ENCODE data around the gene SLC16A4.
"Not testable (repeated sequence)": the region's sequence is repeated elsewhere in the genome, so short reads cannot be mapped to it uniquely, and the experiment has no call there.

Gene SLC16A4

DNA sequence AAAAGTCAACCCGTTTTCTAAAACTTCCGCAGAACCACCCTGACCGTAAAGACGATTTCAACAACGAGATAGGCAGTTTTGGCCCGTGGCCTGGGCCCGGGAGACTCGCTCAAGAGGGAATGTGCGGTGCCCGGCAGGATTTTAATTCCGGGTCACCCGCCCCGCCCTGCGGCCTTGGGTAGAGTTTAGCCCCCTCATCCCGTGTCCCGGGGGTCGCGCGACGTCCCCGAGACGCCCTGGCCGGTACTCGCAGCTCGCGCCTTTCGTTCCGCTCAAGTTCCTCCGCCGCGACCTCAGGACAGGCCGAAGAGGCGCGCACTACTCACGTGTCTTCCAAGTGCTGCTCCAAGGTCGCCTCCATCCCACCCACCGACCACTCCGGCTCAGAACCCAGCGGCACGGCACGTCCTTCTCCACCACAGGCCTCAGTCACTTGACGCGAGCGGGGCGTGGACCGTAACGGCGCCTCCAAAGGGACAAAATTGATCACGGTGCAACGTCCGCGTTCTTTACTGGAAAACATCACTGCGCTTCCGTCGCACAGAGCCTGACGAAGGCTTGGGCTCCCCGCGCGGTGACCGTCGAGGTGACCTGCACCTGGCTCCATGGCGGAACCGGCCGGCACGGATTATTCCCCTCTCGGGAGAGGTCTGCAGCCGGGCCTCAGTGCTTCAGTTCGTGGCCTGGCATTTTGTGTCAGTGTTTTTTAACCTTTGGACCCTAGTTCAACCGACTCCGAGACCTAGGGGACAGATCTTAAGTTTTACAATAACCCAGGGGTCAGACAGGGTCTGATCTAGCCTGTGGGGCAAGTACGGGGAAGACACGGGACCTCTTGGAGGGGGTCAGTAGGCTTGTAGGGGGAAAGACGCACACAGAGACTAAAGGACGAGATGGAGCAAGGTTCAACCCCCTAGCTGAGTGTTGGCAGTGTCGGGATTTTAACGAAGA, 16.7 kb upstream of the SLC16A4 start, which contains the start of gene LAMTOR5:
Gene LAMTOR5, minus strand, starts transcription at position 435 of the 951 bp plus-strand sequence. Its CDS starts 74 bp downstream, at position 361.
- DNase-seq: peak; percentile 85

- DNase-seq: not testable (repeated sequence)
These were observed 15.6 kb upstream of the SLC16A4 start for GRCh38 chr1:110406407-110406806.

DNA sequence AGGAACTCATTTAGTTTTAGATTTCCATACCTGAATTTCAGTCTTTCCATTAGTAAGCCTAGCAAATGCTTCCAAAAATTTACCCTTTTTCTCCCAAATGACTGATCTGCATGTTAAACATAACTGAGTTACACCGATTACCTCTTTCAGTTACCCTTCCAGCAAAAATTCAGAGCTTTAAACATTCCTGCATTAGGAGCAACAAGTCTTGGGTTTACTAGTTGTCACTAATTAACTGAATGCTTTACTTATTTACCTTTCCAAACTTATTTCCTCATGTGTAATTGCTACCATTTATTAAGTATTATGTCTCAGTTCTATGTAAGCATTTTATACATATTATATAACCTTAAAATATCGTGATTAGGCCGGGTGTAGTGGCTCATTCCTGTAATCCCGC, 13.6 kb upstream of the SLC16A4 start:
- no peak for DNase-seq

DNA sequence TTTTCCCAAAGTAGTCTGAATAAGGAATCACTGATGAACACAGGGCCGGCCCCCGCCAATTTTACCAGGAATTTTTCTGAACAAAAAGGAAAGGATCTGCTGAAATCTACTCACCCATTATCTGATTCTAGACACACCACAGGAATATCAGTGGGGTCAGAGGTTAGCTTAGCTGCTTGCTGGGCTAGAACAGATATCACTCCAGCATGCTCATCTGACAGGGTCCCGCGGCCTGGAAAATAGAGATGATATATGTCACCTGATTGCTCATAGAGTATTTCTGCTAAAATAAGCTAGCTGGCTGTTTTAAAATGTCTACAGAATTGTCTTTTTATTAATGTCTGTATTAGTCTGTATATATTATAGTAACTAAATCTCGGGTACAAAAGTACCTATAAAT, 13.0 kb upstream of the SLC16A4 start:
- no peak for DNase-seq

- not testable (repeated sequence) for DNase-seq
These were observed 5.6 kb upstream of the SLC16A4 start for GRCh38 chr1:110396259-110396958.

DNA sequence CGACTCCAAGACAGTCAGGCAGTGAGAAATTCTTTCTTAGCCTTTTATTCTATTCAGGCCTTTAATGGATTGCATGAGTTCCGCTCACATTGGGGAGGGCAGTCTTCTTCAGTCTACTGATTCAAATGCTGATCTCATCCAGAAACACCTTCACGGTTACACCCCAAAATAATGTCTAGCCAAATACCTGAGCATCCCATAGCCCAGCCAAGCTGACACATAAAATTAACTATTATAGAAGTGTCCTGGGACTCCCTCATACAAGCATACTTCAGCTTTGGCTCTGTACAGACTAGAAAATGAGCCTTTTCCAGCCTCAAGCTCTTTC, 3.6 kb upstream of the SLC16A4 start:
- DNase-seq: no peak

- no peak for DNase-seq
These were observed 3.1 kb upstream of the SLC16A4 start for GRCh38 chr1:110393691-110394492.

GRCh38 chr1:110393286-110393685, 2.5 kb upstream of the SLC16A4 start:
- no peak for DNase-seq

DNA sequence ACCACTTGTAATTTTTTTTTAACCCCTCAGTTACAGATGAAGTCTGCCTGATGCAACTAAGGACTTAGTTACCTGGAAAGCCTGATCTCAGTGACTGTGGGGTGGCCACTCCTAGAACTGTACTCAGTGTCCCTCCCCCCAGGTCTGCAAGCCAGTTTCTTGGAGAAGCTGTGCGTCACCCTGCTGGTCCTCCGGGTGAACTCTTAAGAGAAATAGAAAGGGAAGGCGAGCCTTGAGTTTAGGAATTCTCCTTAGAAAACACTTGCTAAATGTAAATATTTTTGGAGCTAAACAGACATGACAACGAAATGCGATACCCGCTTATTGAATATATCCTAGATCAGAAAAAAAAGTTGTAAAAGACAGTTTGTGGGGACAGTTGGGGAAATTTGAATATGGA, 730 bp downstream of the SLC16A4 start:
- no peak for DNase-seq

DNA sequence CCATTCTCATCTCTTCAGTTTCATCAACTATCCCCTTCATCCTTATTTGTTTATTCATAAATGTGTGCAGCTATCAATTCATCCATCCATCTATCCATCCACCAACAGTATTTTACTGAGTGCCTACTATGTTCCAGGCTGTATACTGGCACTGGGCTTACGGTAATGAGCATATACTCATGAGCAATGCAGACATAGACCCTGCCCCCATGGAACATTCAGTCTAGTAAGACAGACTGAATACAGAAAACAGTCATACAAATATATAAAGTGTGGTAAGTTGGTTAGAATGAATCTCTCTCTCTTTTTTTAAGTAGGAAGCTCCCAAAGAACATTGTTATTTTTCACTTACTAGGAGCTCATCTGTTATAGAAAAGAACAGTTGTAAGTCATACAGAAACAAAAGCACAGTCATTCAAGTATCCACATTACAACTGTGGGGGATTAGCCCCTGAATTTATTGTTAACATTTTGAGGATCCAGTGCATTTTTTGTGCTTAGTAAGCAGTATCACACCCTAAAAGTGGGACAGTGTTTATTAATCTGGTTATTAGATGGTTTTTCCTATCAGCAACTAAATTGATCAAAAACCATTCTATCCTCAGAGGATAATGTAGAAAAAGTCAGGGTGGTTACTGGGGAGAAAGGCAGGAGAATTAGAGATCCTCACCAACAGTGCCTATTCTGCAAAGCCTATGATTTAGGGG, 3.6 kb downstream of the SLC16A4 start:
- no peak for DNase-seq

DNA sequence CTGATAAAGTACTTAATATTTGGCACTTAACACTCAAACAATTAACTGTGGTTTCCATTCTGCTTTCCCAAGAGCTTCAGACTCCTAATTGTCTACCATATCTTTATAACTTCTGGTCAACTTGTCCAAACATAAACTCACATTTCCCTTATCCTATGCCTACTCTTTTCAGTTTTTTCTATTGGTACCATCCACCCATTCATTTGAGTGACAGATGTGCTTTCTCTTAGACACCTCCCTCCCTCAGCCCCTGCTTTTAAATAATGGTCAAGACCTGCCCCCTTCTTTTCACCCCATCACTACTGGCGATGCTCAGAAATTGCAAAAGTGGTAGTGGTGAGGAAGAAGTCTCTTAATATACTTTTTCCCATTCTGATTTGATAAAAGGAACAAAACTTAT, 5.5 kb downstream of the SLC16A4 start:
- DNase-seq: no peak

- DNase-seq: no peak
These were observed 6.1 kb downstream of the SLC16A4 start for GRCh38 chr1:110384581-110385321.

- no peak for DNase-seq
These were observed 7.4 kb downstream of the SLC16A4 start for GRCh38 chr1:110383251-110383990.

GRCh38 chr1:110380672-110381283, 10.0 kb downstream of the SLC16A4 start:
- no peak for DNase-seq

- DNase-seq: no peak
These were observed 15.3 kb downstream of the SLC16A4 start for GRCh38 chr1:110375490-110375889.

DNA sequence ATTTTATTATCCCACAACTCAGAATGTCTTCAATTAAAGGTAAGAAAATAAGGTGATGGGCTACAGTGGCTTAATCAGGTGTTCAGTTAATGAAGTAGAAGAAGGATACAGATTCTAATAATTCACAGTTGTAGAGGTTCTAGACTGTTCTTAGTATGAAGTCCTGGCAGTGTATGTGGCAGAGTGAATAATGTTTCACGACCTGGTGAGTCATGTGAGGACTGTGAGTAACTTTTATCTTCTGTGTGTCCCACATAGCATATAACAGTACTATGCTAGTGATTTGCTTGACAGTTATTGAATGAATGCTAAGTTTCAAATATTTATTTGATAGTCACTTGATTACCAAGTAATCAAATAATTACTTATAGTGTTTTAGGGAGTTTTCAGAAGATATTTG, 20.0 kb downstream of the SLC16A4 start:
- no peak for DNase-seq

GRCh38 chr1:110364221-110364620, 26.6 kb downstream of the SLC16A4 start:
- DNase-seq: no peak

DNA sequence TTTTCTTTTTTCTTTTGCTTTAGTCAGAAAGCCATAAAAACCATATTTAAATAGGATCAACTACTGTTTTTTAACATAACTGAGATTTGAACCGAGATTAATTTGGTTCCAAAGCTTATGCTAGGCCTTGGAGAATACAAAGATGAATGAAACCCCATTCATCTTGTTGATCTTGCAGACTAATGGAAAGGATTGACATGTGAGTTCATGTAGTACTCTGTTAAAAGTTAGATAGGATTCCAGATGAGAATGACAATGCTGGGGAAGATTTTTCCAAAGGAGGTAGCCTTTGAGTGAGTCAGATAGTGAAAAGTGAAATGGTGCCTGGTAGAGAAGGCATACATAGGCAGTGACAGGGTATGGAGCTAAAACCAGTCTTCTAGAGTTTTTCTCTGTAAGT, 29.0 kb downstream of the SLC16A4 start:
- DNase-seq: no peak

- DNase-seq: no peak
These were observed 30.4 kb downstream of the SLC16A4 start for GRCh38 chr1:110360431-110360830.

- no peak for DNase-seq
These were observed 34.4 kb downstream of the SLC16A4 start for GRCh38 chr1:110356379-110356778.

DNA sequence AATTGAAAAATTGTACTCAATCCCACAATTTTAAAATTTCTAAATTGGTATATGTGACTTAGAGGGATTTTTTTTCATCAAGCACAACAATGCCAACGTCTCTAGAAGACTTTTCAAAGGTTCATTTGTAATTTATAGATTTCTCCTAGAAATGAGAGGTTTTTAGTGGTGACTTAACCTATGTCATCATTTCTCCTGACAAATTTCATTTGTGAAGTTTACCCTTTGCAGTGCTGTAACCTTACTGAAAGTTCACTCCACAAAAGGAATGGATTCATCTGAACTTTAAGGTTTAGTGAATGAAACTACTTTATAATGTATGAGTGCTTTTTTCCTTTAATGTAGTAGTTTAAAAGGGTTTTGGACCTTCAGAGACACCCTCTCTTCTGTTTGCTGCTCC, 35.5 kb downstream of the SLC16A4 start:
- DNase-seq: no peak

All from NCI-H510A treated with DMSO at 0.1 percent for 48 hours (cell line).